OCI-LY7 (cell line): Measurements from ENCODE around the gene CCDC27. TPM values are rescaled to one million over a fixed set of nuclear protein-coding genes. Genes with fewer than 3 reads are reported as not detected.

Experiments used
- BruUV-seq: library from RNA; stranded (reverse); fragments of 400-500 nt; replicated peaks from 2 replicates; lab custom pipeline; 2021; lab: Mats Ljungman, UMichigan
- CTCF ChIA-PET: fragments of 300-600 bp; sonication (Branson Sonifier 250); formaldehyde crosslinking; loops from one replicate; lab custom pipeline; 2022; ENCODE audit warnings: antibody characterized with exemption; ENCODE audit not compliant: unreplicated experiment; lab: Charles Lee
- POLR2A ChIA-PET: fragments of 300-600 bp; sonication (Branson Sonifier 250); formaldehyde crosslinking; loops from one replicate; lab custom pipeline; 2022; ENCODE audit warnings: antibody characterized with exemption; lab: Charles Lee
- DNase-seq: peaks from one replicate; pipeline ENCODE4 v3.0.0-alpha.2; 2015; ENCODE audit warnings: low spot score
- H2AFZ ChIP-seq: fragments of 200-600 bp; sonication (generic), shearing (Covaris generic); 2 replicates; pipeline ENCODE4 v1.6.1; 2014; ENCODE audit warnings: mild to moderate bottlenecking, antibody characterized with exemption, low read length, moderate library complexity
- H3K27ac ChIP-seq: fragments of 200-600 bp; sonication (generic); 2 replicates; pipeline ENCODE4 v1.5.1; 2014; ENCODE audit warnings: mixed run types, low read depth, mild to moderate bottlenecking, moderate library complexity, low read length, inconsistent platforms; ENCODE audit not compliant: poor library complexity, severe bottlenecking
- H3K36me3 ChIP-seq: fragments of 200-600 bp; sonication (generic); 2 replicates; pipeline ENCODE4 v1.6.1; 2014; ENCODE audit warnings: mild to moderate bottlenecking, antibody characterized with exemption, low read length, moderate library complexity, mixed read lengths; ENCODE audit not compliant: insufficient read depth
- H3K4me1 ChIP-seq: fragments of 200-600 bp; sonication (generic); 2 replicates; pipeline ENCODE4 v1.5.1; 2014; ENCODE audit warnings: mild to moderate bottlenecking, low read length; ENCODE audit not compliant: insufficient read depth, poor library complexity, severe bottlenecking
- H3K4me2 ChIP-seq: fragments of 200-600 bp; sonication (generic); 2 replicates; pipeline ENCODE4 v1.6.1; 2014; ENCODE audit warnings: mild to moderate bottlenecking, low read length
- H3K4me3 ChIP-seq: fragments of 200-600 bp; sonication (generic); 2 replicates; pipeline ENCODE4 v1.5.1; 2014; ENCODE audit warnings: mild to moderate bottlenecking, low read depth, low read length; ENCODE audit not compliant: poor library complexity, severe bottlenecking
- H3K79me2 ChIP-seq: fragments of 200-600 bp; sonication (generic); 2 replicates; pipeline ENCODE4 v1.6.1; 2016; ENCODE audit warnings: low read depth, mild to moderate bottlenecking, low read length, moderate library complexity, mixed read lengths; ENCODE audit not compliant: insufficient read depth
- H3K9me2 ChIP-seq: fragments of 200-600 bp; sonication (generic); 2 replicates; pipeline ENCODE4 v1.6.1; 2016; ENCODE audit warnings: mild to moderate bottlenecking, low read length, mixed read lengths; ENCODE audit not compliant: insufficient read depth
- H3K9me3 ChIP-seq: fragments of 200-600 bp; sonication (generic); 2 replicates; pipeline ENCODE4 v1.6.1; 2014; ENCODE audit warnings: mild to moderate bottlenecking, mixed run types, low read length, mixed read lengths
- H4K20me1 ChIP-seq: fragments of 200-600 bp; sonication (generic); 2 replicates; pipeline ENCODE4 v1.6.1; 2014; ENCODE audit warnings: mild to moderate bottlenecking, antibody characterized with exemption, low read length, moderate library complexity, mixed read lengths; ENCODE audit not compliant: insufficient read depth
- CTCF ChIP-seq: fragments of 200-600 bp; sonication (generic); conservative IDR thresholded peaks from 2 replicates; pipeline ENCODE4 v1.5.1; 2014; ENCODE audit warnings: mild to moderate bottlenecking, antibody characterized with exemption, low read length, moderate library complexity, mixed read lengths
- EZH2phosphoT487 ChIP-seq: fragments of 200-600 bp; sonication (generic); IDR thresholded peaks from 2 replicates; pipeline ENCODE4 v1.6.1; 2018; ENCODE audit warnings: low read depth, borderline replicate concordance, mild to moderate bottlenecking, mixed run types, antibody characterized with exemption, low read length, moderate library complexity, mixed read lengths
- intact Hi-C: fragments of 100-400 bp; cut with micrococcal nuclease; formaldehyde crosslinking; loops from one replicate; pipeline ENCODE4 v1.10.0; 2022; ENCODE audit not compliant: unreplicated experiment
- total RNA-seq, 2 experiments: library from RNA; depleted of rRNA in 1 of 2; stranded (reverse); fragments of >200 nt in 1 of 2; shearing (Covaris generic) in 1 of 2; gene quantifications; 2 replicates each; pipeline ENCODE4 v1.2.3, GENCODE V29; 2014 to 2022

Gene CCDC27
- total RNA-seq, 2 experiments from 2014 or later, result not detected

- no peak for DNase-seq
- no peaks in the 10 kb centered on the region for H3K79me2 ChIP-seq
- H3K4me3 ChIP-seq, result no peak overlapping the region
- no peak overlapping the region for H3K4me2 ChIP-seq
- H3K27ac ChIP-seq, result no peak overlapping the region
- H3K9me3 ChIP-seq, result no peaks in the 10 kb centered on the region
- H3K36me3 ChIP-seq, result no peaks in the 10 kb centered on the region
- H3K4me1 ChIP-seq, result no peaks in the 10 kb centered on the region
- H4K20me1 ChIP-seq, result no peaks in the 10 kb centered on the region
- TF ChIP-seq EZH2phosphoT487, result no peak
- no peak for TF ChIP-seq CTCF
- H2AFZ ChIP-seq, result no peak overlapping the region
- ChIA-PET CTCF (no interaction called here), POLR2A (no interaction called here)
- BruUV-seq, result no TSS peak
- no peaks in the 10 kb centered on the region for H3K9me2 ChIP-seq
- intact Hi-C loops, result no loop called here
Measured at GRCh38 chr1:3759164-3759563, 6.9 kb downstream of the CCDC27 start.

- Histone ChIP-seq H3K9me2 (no peaks in the 10 kb centered on the region), H4K20me1 (no peaks in the 10 kb centered on the region), H3K4me3 (no peak overlapping the region), H3K4me2 (no peak overlapping the region), H3K79me2 (no peaks in the 10 kb centered on the region), H3K4me1 (no peaks in the 10 kb centered on the region), H3K9me3 (no peaks in the 10 kb centered on the region), H3K36me3 (no peaks in the 10 kb centered on the region), H3K27ac (no peak overlapping the region), H2AFZ (no peak overlapping the region)
- DNase-seq, result no peak
- CTCF ChIA-PET, result no interaction called here
- intact Hi-C loops, result no loop called here
- POLR2A ChIA-PET, result no interaction called here
- TF ChIP-seq EZH2phosphoT487, result no peak
- no peak for TF ChIP-seq CTCF
- BruUV-seq, result no TSS peak
Measured at GRCh38 chr1:3759796-3760195, 7.5 kb downstream of the CCDC27 start.

- ChIA-PET POLR2A (no interaction called here), CTCF (no interaction called here)
- TF ChIP-seq EZH2phosphoT487 (no peak), CTCF (no peak)
- H3K79me2 ChIP-seq, result no peaks in the 10 kb centered on the region
- no peak for DNase-seq
- no peaks in the 10 kb centered on the region for H3K36me3 ChIP-seq
- H3K9me2 ChIP-seq, result no peaks in the 10 kb centered on the region
- no peak overlapping the region for H2AFZ ChIP-seq
- no peak overlapping the region for H3K4me3 ChIP-seq
- H3K9me3 ChIP-seq, result no peaks in the 10 kb centered on the region
- H4K20me1 ChIP-seq, result no peaks in the 10 kb centered on the region
- H3K4me1 ChIP-seq, result no peaks in the 10 kb centered on the region
- intact Hi-C loops, result no loop called here
- no peak overlapping the region for H3K4me2 ChIP-seq
- no TSS peak for BruUV-seq
- H3K27ac ChIP-seq, result no peak overlapping the region
Measured at GRCh38 chr1:3761296-3762010, 9.2 kb downstream of the CCDC27 start.
